Subcutaneous abdominal adipose tissue (tissue), 5 donors: ENCODE data around the gene CDH18.

Experiments used
- H3K27ac ChIP-seq: one replicate; pipeline ENCODE4 v1.7.0; 2013; ENCODE audit warnings: low read depth, mild to moderate bottlenecking, inconsistent platforms, low read length, moderate library complexity
- H3K27me3 ChIP-seq, 5 donors: one replicate each; pipeline ENCODE4 v1.7.0; 2013; ENCODE audit warnings: low read length in 5 of 5, inconsistent platforms in 1 of 5; ENCODE audit not compliant: control insufficient read depth in 5 of 5, insufficient read depth in 4 of 5
- H3K36me3 ChIP-seq, 5 donors: one replicate each; pipeline ENCODE4 v1.7.0; 2013; ENCODE audit warnings: low read length in 5 of 5; ENCODE audit not compliant: control insufficient read depth in 5 of 5, insufficient read depth in 5 of 5
- H3K4me1 ChIP-seq, 5 donors: one replicate each; pipeline ENCODE4 v1.7.0; 2013; ENCODE audit warnings: low read length in 5 of 5, mild to moderate bottlenecking in 3 of 5, moderate library complexity in 1 of 5; ENCODE audit not compliant: control insufficient read depth in 5 of 5, insufficient read depth in 5 of 5
- H3K4me3 ChIP-seq, 5 donors: one replicate each; pipeline ENCODE4 v1.7.0; 2013; ENCODE audit warnings: low read length in 5 of 5, low read depth in 1 of 5
- H3K9ac ChIP-seq, 5 donors: one replicate each; pipeline ENCODE4 v1.7.0; 2013; ENCODE audit warnings: low read length in 5 of 5, mild to moderate bottlenecking in 4 of 5, moderate library complexity in 3 of 5
- H3K9me3 ChIP-seq, 5 donors: one replicate each; pipeline ENCODE4 v1.7.0; 2013; ENCODE audit warnings: low read length in 5 of 5; ENCODE audit not compliant: control insufficient read depth in 5 of 5
- donor health status: healthy.
- donor health status: healthy.
- donor health status: healthy.
- donor health status: healthy.
- donor health status: healthy.

The CDH18 gene

DNA sequence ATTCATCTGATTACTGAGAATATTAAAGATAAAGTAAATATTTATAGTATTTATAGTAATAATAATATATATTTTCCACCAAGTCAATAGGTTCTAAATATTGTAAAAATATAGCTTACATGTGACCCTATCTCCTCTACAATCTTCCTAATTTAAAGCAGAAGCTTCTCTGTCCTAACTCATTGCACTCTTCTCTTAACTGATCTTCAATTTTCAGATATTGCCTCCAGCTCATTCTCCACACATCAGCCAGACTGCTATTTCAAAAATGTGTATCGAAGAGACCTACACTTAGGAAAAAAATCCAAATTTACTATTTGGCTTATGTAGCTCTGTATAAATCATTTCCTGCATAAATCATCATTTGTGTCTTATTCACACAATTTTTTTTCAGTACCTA is 47.8 kb downstream of the CDH18 start:
- no peak overlapping the region for H3K9ac ChIP-seq
- no peaks in the 10 kb centered on the region for H3K27me3 ChIP-seq
- no peak overlapping the region for H3K4me3 ChIP-seq
- no peak overlapping the region for H3K27ac ChIP-seq
- H3K9me3 ChIP-seq: no peaks in the 10 kb centered on the region
- H3K4me1 ChIP-seq: no peaks in the 10 kb centered on the region
- H3K36me3 ChIP-seq: no peaks in the 10 kb centered on the region

DNA sequence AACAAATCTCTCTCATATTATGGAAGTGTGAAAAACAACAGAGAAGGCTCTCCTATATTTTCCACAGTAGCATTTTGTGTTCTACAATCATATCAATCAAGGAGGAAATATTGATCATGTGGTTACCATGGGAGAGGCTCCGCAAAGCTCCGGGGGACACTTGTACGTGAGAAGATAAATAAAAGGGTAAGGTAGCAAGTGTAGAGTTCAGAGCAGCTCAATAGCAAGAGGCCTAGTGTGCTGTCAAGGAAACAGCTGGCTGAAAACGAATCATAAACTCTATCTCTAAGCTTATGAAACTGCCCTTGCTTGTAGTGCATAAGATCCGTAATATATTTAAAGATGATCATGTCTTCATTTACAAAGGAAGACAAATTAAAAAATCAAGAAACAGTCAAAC is 57.5 kb downstream of the CDH18 start:
- Histone ChIP-seq H3K9me3 (no peaks in the 10 kb centered on the region), H3K9ac (no peak overlapping the region), H3K4me3 (no peak overlapping the region), H3K36me3 (no peaks in the 10 kb centered on the region), H3K27me3 (no peaks in the 10 kb centered on the region), H3K27ac (no peak overlapping the region), H3K4me1 (no peaks in the 10 kb centered on the region)

DNA sequence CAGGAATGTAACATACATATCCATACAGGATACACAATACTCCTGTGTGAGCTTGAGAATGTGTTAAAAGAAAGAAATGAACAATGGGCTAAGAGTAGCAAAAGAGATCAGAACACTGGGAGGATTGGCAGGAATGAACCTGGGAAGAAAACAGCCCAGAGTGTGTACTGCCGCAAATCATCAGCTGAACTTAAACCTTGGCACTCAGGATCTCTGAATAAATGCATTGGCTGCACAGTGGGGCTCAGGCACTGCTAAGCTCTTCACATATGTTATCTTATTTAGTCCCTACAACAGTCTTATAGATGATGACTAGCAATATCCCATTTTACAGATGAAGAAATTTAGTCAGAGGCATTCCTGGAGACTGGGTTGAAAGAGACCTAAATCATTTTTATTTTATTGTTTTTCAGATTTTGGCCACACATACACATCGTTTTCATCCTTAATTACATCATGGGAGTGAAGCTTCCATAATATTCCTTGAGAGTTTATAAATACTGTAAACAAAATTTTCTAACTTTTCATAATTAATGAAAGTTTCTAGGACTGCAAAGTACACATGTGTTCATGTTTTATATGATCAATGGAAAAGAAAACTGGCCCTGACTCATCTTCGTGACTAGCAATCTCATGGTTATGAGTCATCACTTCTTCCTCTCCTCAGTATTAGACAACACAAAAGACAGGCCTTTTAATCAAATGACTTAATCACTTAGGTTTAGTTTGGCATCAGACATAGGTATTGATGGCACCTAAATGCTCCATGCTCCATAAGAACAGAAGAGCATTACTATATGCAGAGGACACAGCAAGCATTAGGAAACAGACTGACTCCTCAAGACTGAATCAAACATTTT is 59.2 kb downstream of the CDH18 start:
- Histone ChIP-seq H3K4me3 (no peak overlapping the region), H3K27ac (no peak overlapping the region), H3K4me1 (no peaks in the 10 kb centered on the region), H3K9me3 (no peaks in the 10 kb centered on the region), H3K9ac (no peak overlapping the region), H3K27me3 (no peaks in the 10 kb centered on the region), H3K36me3 (no peaks in the 10 kb centered on the region)

DNA sequence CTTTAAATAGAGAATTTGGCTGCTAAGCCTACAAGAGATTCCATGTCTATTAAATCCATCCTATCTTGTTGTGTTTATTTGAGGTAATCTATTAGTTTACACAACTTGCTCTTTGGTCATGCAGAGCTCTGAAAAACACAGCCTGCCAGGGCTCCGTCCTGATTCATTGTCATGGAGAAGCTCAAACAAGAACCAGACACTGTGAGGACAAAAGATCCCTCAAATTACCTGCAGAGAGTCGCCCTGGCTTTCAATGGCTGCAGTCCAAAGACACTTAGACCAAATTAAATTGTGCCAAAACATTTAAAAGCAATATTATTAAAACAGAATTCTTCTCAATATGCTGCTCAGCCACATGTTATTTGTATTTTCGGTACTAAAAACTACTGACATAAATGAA is 60.1 kb downstream of the CDH18 start:
- Histone ChIP-seq H3K4me3 (no peak overlapping the region), H3K4me1 (no peaks in the 10 kb centered on the region), H3K27me3 (no peaks in the 10 kb centered on the region), H3K36me3 (no peaks in the 10 kb centered on the region), H3K27ac (no peak overlapping the region), H3K9me3 (no peaks in the 10 kb centered on the region), H3K9ac (no peak overlapping the region)

DNA sequence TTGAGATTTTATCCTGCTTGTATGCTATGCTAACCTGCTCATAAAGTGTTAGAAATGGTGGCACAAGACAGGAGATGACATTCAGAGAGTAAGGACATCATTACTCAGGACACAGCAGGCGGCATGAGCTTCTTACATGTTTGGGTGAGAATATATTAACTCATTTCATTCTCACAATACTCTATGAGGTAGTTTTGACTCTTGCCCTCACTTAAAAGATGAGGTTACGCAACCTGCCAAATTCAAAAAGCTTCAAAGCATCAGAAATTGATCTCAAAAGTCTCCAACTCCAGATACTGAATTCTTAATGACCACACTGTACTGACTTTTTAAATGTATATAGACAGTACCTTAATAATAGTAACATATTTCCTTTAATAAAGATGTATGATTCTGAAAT is 60.8 kb downstream of the CDH18 start:
- no peak overlapping the region for H3K27ac ChIP-seq
- H3K9me3 ChIP-seq: no peaks in the 10 kb centered on the region

DNA sequence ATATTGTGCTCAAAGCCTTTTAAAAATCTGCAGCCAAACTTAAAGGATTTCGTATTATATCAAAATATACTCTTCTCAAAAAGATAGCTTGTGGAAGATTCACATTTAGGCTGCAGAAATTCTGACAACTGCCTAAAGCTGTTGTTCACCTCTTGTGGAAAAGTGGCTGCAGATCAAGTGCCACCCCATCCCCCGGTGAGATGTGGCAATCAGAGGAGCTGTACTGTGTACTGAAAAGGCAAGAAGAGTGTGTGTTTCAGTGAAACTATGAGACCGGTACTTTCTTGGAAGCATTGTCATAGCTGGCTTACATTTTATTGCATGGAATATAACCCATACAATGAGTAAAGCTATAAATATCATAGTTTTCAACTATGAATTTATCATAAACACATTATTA is 64.3 kb downstream of the CDH18 start:
- no peak overlapping the region for H3K9ac ChIP-seq
- H3K4me1 ChIP-seq: no peaks in the 10 kb centered on the region
- no peaks in the 10 kb centered on the region for H3K27me3 ChIP-seq
- no peak overlapping the region for H3K4me3 ChIP-seq
- H3K9me3 ChIP-seq: no peaks in the 10 kb centered on the region
- no peaks in the 10 kb centered on the region for H3K36me3 ChIP-seq
- no peak overlapping the region for H3K27ac ChIP-seq

More for the DNA sequence above, 60.8 kb downstream of the CDH18 start:
- no peaks in the 10 kb centered on the region for H3K36me3 ChIP-seq
- H3K4me3 ChIP-seq: no peak overlapping the region
- H3K9ac ChIP-seq: no peak overlapping the region
- no peaks in the 10 kb centered on the region for H3K4me1 ChIP-seq
- no peaks in the 10 kb centered on the region for H3K27me3 ChIP-seq

DNA sequence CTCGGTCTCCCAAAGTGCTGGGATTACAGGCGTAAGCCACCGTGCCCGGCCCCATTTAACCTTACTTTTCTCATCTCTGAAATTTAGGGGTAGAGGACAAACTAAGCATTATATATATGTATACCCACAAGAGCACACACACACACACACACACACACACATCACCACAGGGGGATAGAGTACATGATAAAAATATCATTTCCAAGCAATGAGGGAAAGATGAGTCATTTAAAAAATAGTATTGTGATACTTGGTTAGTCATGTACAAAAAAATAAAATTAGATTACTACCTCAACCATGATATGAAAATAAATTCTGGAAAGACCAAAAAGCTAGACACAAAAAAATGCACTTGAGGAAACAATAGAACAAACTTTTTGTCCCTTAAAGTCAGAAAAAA is 67.2 kb downstream of the CDH18 start:
- Histone ChIP-seq H3K9me3 (no peaks in the 10 kb centered on the region), H3K4me3 (no peak overlapping the region), H3K36me3 (no peaks in the 10 kb centered on the region), H3K9ac (no peak overlapping the region), H3K4me1 (no peaks in the 10 kb centered on the region), H3K27me3 (no peaks in the 10 kb centered on the region), H3K27ac (no peak overlapping the region)

DNA sequence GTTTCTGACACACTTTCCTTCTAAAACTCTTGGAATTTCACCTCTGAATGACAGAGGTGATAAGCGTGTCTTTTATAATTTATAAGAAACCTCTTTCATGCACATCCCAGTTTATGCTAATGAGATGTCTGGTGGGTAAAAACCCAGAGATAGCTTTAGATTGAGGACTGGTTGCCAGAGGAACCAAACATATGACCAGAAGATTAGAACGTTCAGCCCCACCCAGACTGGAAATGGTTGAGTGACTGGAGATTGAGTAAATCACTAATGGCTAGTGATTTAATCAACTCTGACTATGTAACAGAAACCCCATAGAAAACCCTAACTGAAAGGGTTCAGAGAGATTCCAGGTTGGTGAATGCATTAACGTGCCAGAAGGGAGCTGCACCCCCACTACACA is 69.2 kb downstream of the CDH18 start:
- H3K27me3 ChIP-seq: no peaks in the 10 kb centered on the region

DNA sequence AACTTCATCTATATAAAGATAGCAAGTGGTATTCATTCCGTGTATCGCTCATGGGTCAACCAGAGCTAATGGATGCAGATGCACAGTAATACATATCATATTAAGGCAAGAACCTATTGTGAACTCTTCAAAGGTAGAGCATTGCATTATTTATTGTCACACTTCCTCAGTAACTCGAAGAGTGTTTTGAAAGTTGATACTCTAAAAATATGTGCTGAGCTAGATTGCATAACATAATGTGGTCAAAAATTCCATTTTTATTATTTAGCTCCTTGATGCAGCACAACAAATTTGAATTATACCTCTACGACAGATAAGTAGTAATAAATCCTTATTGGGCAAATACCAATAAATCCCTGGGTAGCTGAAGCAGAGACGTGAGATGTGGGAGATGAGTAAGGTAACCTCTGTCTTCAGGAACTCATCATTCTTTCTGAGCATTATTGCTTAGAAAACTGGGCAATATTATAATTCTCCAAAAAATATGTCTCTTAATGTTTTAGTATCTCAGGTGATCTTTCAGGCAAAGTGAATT is 70.3 kb downstream of the CDH18 start:
- Histone ChIP-seq H3K4me1 (no peaks in the 10 kb centered on the region), H3K9me3 (no peaks in the 10 kb centered on the region), H3K9ac (no peak overlapping the region), H3K27me3 (no peaks in the 10 kb centered on the region), H3K4me3 (no peak overlapping the region), H3K27ac (no peak overlapping the region), H3K36me3 (no peaks in the 10 kb centered on the region)

More for the DNA sequence above, 69.2 kb downstream of the CDH18 start:
- no peak overlapping the region for H3K27ac ChIP-seq
- H3K4me3 ChIP-seq: no peak overlapping the region
- no peaks in the 10 kb centered on the region for H3K4me1 ChIP-seq
- no peaks in the 10 kb centered on the region for H3K36me3 ChIP-seq
- no peak overlapping the region for H3K9ac ChIP-seq
- no peaks in the 10 kb centered on the region for H3K9me3 ChIP-seq

DNA sequence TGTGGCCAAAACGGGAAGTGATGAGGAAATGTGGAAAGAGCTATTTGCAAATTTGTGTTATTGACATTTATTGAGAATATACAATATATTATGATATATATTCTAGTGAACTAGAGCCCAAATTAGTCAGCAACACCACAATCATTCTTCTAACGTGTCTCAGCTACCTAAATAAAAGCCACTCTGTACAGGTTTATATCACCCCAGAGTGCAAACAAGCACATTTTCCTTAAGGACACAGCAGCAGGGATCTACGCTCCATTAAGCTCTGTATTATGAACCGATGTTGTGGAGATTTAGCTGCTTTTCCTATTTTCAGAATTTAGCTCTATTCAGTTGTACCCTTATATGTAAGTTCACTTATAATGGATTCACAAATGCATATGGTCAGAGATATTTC is 77.9 kb downstream of the CDH18 start:
- H3K27ac ChIP-seq: no peak overlapping the region
- no peaks in the 10 kb centered on the region for H3K4me1 ChIP-seq
- no peaks in the 10 kb centered on the region for H3K9me3 ChIP-seq
- H3K4me3 ChIP-seq: no peak overlapping the region
- no peaks in the 10 kb centered on the region for H3K27me3 ChIP-seq
- H3K36me3 ChIP-seq: no peaks in the 10 kb centered on the region
- no peak overlapping the region for H3K9ac ChIP-seq
